Measurements from ENCODE around the gene CRY2. TPM values are rescaled to one million over a fixed set of nuclear protein-coding genes. Genes with fewer than 3 reads are reported as not detected.

CRY2 gene
- total RNA-seq, 4 donors from 2014 or later, result 36.4 to 85.9 (median 37.9) TPM

- Histone ChIP-seq H3K9me3 (no peaks in the 10 kb centered on the region), H3K4me1 (peaks cover 3 to 12% of the 10 kb centered on the region in 2 donors), H3K27ac (no peak overlapping the region), H3K4me3 (no peak overlapping the region), H3K36me3 (peaks cover 0 to 36% of the 10 kb centered on the region in 2 donors), H3K27me3 (no peaks in the 10 kb centered on the region)
- in situ Hi-C loops (cut with MboI; ENCODE audit: low sequenced_read_pairs in 4 of 4) (no loop called here), intact Hi-C loops (cut with DNase I; ENCODE audit: low total_unique reads) (no loop called here)
- no peak for ATAC-seq
- DNase-seq, result no peak
- no peak for TF ChIP-seq POLR2A (IDR thresholded peaks at IDR 0.05)
These were observed 84.9 kb downstream of the CRY2 start for GRCh38 chr11:45932217-45932616.

Other genes with a start within 250 kb of the CRY2 start
- 1 to 10 TPM; 4.5 to 5.6 (median 5.0) TPM for gene CHST1, start 181.9 kb upstream of the CRY2 start, total RNA-seq
- gene SLC35C1, start 42.3 kb upstream of the CRY2 start, total RNA-seq, result 10 to 100 TPM in 1 of 4 donors, 1 to 10 TPM in 3; 4.8 to 11.7 (median 7.8) TPM
- gene MAPK8IP1, start 38.2 kb downstream of the CRY2 start, total RNA-seq, result 1 to 10 TPM; 1.4 to 4.0 (median 1.9) TPM
- not detected for gene FREY1, start 59.8 kb downstream of the CRY2 start, total RNA-seq
- gene PEX16, start 70.4 kb downstream of the CRY2 start, total RNA-seq, result 10 to 100 TPM; 18.5 to 27.2 (median 20.5) TPM
- not detected for gene LARGE2, start 75.2 kb downstream of the CRY2 start, total RNA-seq

All from gastrocnemius medialis (tissue), 4 donors.